C4-2B (cell line): ENCODE results near the gene SOS1.

Source experiments
- ZFX ChIP-seq: fragments of 450-650 bp; IDR thresholded peaks from 2 replicates; pipeline ENCODE4 v1.6.1; 2017
- TF ChIP-seq, protein P1 (sequence below): fragments of 450-650 bp; conservative IDR thresholded peaks from 2 replicates; pipeline ENCODE4 v1.5.1; 2017; ENCODE audit warnings: mild to moderate bottlenecking

DNA sequence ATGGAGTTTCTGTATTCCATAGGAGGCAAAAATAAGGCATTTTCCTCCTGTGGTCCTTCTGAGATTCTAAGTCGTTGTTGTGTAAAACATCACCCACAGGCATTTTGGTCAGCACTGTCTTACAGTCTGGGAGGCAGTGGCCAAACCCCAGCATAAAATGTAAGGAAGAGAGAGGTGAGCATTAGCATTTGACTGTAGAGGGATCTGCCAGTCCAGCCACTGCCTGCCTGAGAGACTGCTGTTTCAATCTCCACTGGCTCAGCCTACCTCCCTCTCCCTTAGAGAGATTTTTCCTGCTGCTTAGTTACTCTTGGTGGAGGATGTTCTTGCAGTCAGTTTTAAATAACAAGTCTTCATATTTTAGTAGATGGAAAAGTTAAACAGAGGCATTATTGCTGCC, 154.2 kb downstream of the SOS1 start:
- TF ChIP-seq, protein P1, sequence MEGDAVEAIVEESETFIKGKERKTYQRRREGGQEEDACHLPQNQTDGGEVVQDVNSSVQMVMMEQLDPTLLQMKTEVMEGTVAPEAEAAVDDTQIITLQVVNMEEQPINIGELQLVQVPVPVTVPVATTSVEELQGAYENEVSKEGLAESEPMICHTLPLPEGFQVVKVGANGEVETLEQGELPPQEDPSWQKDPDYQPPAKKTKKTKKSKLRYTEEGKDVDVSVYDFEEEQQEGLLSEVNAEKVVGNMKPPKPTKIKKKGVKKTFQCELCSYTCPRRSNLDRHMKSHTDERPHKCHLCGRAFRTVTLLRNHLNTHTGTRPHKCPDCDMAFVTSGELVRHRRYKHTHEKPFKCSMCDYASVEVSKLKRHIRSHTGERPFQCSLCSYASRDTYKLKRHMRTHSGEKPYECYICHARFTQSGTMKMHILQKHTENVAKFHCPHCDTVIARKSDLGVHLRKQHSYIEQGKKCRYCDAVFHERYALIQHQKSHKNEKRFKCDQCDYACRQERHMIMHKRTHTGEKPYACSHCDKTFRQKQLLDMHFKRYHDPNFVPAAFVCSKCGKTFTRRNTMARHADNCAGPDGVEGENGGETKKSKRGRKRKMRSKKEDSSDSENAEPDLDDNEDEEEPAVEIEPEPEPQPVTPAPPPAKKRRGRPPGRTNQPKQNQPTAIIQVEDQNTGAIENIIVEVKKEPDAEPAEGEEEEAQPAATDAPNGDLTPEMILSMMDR = no peak
- no peak for TF ChIP-seq ZFX
